ENCODE measurements around the gene ETNK1.

DNA sequence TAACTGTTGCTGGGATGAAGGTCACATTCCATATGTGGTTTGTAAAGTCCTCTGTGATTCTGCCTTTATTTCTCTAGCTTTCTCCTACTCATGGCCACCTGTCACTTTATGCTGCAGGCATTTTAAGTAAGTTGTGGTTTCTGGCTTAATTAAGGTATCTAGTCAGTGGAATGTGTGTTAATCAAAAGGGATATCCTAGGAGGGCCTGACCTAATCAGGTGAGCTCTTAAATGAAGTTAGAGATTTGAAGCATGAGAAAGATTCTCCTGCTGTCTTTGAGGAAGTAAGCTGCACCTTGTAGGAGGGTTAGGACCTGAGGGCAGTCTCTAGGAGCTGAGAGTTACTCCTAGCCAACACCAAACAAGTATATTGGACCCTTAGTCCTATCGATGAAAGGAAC is 90.3 kb downstream of the ETNK1 start:
- no peak for TF ChIP-seq CTCF (IDR thresholded peaks at IDR 0.05)
- no peak for TF ChIP-seq POLR2AphosphoS5 (IDR thresholded peaks at IDR 0.05; ENCODE audit: insufficient read depth in 1 of 2, low read depth in 1 of 2)
